Activated CD8-positive, alpha-beta memory T cell treated with anti-CD3 and anti-CD28 coated beads for 4 hours (primary cell): ENCODE results near the gene TIMM23.
"Not testable (repeated sequence)": the region's sequence is repeated elsewhere in the genome, so short reads cannot be mapped to it uniquely, and the experiment has no call there.

Experiments
- DNase-seq, 2 donors: peaks; one replicate each; pipeline ENCODE4 v3.0.0-alpha.2; 2020; ENCODE audit warnings: low read depth in 2 of 2

The TIMM23 gene

GRCh38 chr10:46022978-46023702 lies 50.9 kb downstream of the TIMM23 start:
- peak; percentile 49 to 55 for DNase-seq

GRCh38 chr10:46024948-46025347 lies 52.7 kb downstream of the TIMM23 start:
- no peak for DNase-seq

GRCh38 chr10:46025406-46025805 lies 53.1 kb downstream of the TIMM23 start:
- no peak for DNase-seq

GRCh38 chr10:46026106-46026505 lies 53.8 kb downstream of the TIMM23 start:
- DNase-seq: no peak

GRCh38 chr10:46028584-46029460 lies 56.5 kb downstream of the TIMM23 start:
- DNase-seq: peak in 1 of 2 donors; percentile 5

- DNase-seq: no peak
Measured at GRCh38 chr10:46029461-46030030, 57.3 kb downstream of the TIMM23 start.

- peak; percentile 89 to 96 for DNase-seq
Measured at GRCh38 chr10:46030091-46030937, 58.0 kb downstream of the TIMM23 start, which contains the start of gene NCOA4. TSS of gene NCOA4 (minus strand) at chr10:46030623. CDS start at chr10:46016680, 13,943 bp downstream.

GRCh38 chr10:46031648-46032532 lies 59.6 kb downstream of the TIMM23 start:
- DNase-seq: no peak

GRCh38 chr10:46033602-46034011 lies 61.3 kb downstream of the TIMM23 start:
- DNase-seq: no peak

GRCh38 chr10:46035923-46036849 lies 63.9 kb downstream of the TIMM23 start:
- DNase-seq: no peak

- DNase-seq: no peak
Measured at GRCh38 chr10:46037107-46037825, 65.0 kb downstream of the TIMM23 start.

GRCh38 chr10:46040004-46040403 lies 67.7 kb downstream of the TIMM23 start:
- no peak for DNase-seq

GRCh38 chr10:46042527-46042926 lies 70.2 kb downstream of the TIMM23 start:
- no peak for DNase-seq

- DNase-seq: no peak
Measured at GRCh38 chr10:46046261-46046660, 74.0 kb downstream of the TIMM23 start, which contains the start of gene MSMB. TSS of gene MSMB (minus strand) at chr10:46046269. CDS start at chr10:46046237, 32 bp downstream.

- no peak for DNase-seq
Measured at GRCh38 chr10:46048152-46048551, 75.9 kb downstream of the TIMM23 start.

GRCh38 chr10:46049497-46049831 lies 77.2 kb downstream of the TIMM23 start:
- DNase-seq: not testable (repeated sequence)

- no peak for DNase-seq
Measured at GRCh38 chr10:46050941-46051623, 78.8 kb downstream of the TIMM23 start.
